Measurements from ENCODE around the gene KDM3B.
"Not testable (repeated sequence)": the region's sequence is repeated elsewhere in the genome, so short reads cannot be mapped to it uniquely, and the experiment has no call there.

The KDM3B gene

GRCh38 chr5:138467711-138468132 lies 115.2 kb downstream of the KDM3B start:
- no peak overlapping the region for H3K27ac ChIP-seq (ENCODE audit: low read length)
- peaks cover 2% of the 10 kb centered on the region for H3K4me1 ChIP-seq (ENCODE audit: control insufficient read depth, insufficient read depth, low read length)
- no peak for DNase-seq (ENCODE audit: low read depth, low spot score)
- H3K27me3 ChIP-seq (ENCODE audit: control insufficient read depth, insufficient read depth, low read length), result peaks cover 2% of the 10 kb centered on the region; the same call in 1 of the 2 replicates
- no peaks in the 10 kb centered on the region for H3K9me3 ChIP-seq (ENCODE audit: control insufficient read depth, insufficient read depth, low read length)
- no peak overlapping the region for H3K4me3 ChIP-seq (ENCODE audit: low read length)
- H3K36me3 ChIP-seq (ENCODE audit: control insufficient read depth, insufficient read depth, low read length), result peaks cover 11% of the 10 kb centered on the region; the same call in 1 of the 2 replicates
- no CpG with 5 or more reads among the region's 14 CpGs for WGBS (ENCODE audit: insufficient coverage, insufficient read length)

GRCh38 chr5:138468133-138468965 lies 115.9 kb downstream of the KDM3B start:
- peaks cover 11% of the 10 kb centered on the region; the same call in 1 of the 2 replicates for H3K36me3 ChIP-seq (ENCODE audit: control insufficient read depth, insufficient read depth, low read length)
- H3K27ac ChIP-seq (ENCODE audit: low read length), result no peak overlapping the region
- DNase-seq (ENCODE audit: low read depth, low spot score), result no peak
- H3K9me3 ChIP-seq (ENCODE audit: control insufficient read depth, insufficient read depth, low read length), result no peaks in the 10 kb centered on the region
- peaks cover 2% of the 10 kb centered on the region; the same call in 1 of the 2 replicates for H3K27me3 ChIP-seq (ENCODE audit: control insufficient read depth, insufficient read depth, low read length)
- H3K4me3 ChIP-seq (ENCODE audit: low read length), result no peak overlapping the region
- WGBS (ENCODE audit: insufficient coverage, insufficient read length), result no CpG with 5 or more reads among the region's 7 CpGs
- H3K4me1 ChIP-seq (ENCODE audit: control insufficient read depth, insufficient read depth, low read length), result peaks cover 2% of the 10 kb centered on the region

- Histone ChIP-seq H3K27ac (ENCODE audit: low read length) (no peak overlapping the region), H3K27me3 (ENCODE audit: control insufficient read depth, insufficient read depth, low read length) (peaks cover 2% of the 10 kb centered on the region; the same call in 1 of the 2 replicates), H3K4me3 (ENCODE audit: low read length) (no peak overlapping the region), H3K36me3 (ENCODE audit: control insufficient read depth, insufficient read depth, low read length) (peaks cover 11% of the 10 kb centered on the region; the same call in 1 of the 2 replicates), H3K9me3 (ENCODE audit: control insufficient read depth, insufficient read depth, low read length) (no peaks in the 10 kb centered on the region), H3K4me1 (ENCODE audit: control insufficient read depth, insufficient read depth, low read length) (peaks cover 2% of the 10 kb centered on the region)
- DNase-seq (ENCODE audit: low read depth, low spot score), result no peak
- 100% methylated on average over 2 of the region's 8 CpGs for WGBS (ENCODE audit: insufficient coverage, insufficient read length)
Observed at GRCh38 chr5:138468966-138469539, 116.6 kb downstream of the KDM3B start.

GRCh38 chr5:138469540-138470321 lies 117.2 kb downstream of the KDM3B start:
- peaks cover 2% of the 10 kb centered on the region; the same call in 1 of the 2 replicates for H3K27me3 ChIP-seq (ENCODE audit: control insufficient read depth, insufficient read depth, low read length)
- no CpG with 5 or more reads among the region's 8 CpGs for WGBS (ENCODE audit: insufficient coverage, insufficient read length)
- H3K36me3 ChIP-seq (ENCODE audit: control insufficient read depth, insufficient read depth, low read length), result peaks cover 11% of the 10 kb centered on the region; the same call in 1 of the 2 replicates
- H3K27ac ChIP-seq (ENCODE audit: low read length), result no peak overlapping the region
- DNase-seq (ENCODE audit: low read depth, low spot score), result no peak
- no peaks in the 10 kb centered on the region for H3K9me3 ChIP-seq (ENCODE audit: control insufficient read depth, insufficient read depth, low read length)
- H3K4me1 ChIP-seq (ENCODE audit: control insufficient read depth, insufficient read depth, low read length), result peaks cover 2% of the 10 kb centered on the region
- no peak overlapping the region for H3K4me3 ChIP-seq (ENCODE audit: low read length)

GRCh38 chr5:138470322-138471051 lies 118.0 kb downstream of the KDM3B start:
- H3K4me1 ChIP-seq (ENCODE audit: control insufficient read depth, insufficient read depth, low read length), result peaks cover 2% of the 10 kb centered on the region
- no peak overlapping the region for H3K27ac ChIP-seq (ENCODE audit: low read length)
- no peak overlapping the region for H3K4me3 ChIP-seq (ENCODE audit: low read length)
- H3K27me3 ChIP-seq (ENCODE audit: control insufficient read depth, insufficient read depth, low read length), result peaks cover 2% of the 10 kb centered on the region; the same call in 1 of the 2 replicates
- no peak for DNase-seq (ENCODE audit: low read depth, low spot score)
- WGBS (ENCODE audit: insufficient coverage, insufficient read length), result no CpG with 5 or more reads among the region's 3 CpGs
- peaks cover 11% of the 10 kb centered on the region; the same call in 1 of the 2 replicates for H3K36me3 ChIP-seq (ENCODE audit: control insufficient read depth, insufficient read depth, low read length)
- no peaks in the 10 kb centered on the region for H3K9me3 ChIP-seq (ENCODE audit: control insufficient read depth, insufficient read depth, low read length)

- no peak for DNase-seq (ENCODE audit: low read depth, low spot score)
- Histone ChIP-seq H3K4me1 (ENCODE audit: control insufficient read depth, insufficient read depth, low read length) (peaks cover 2% of the 10 kb centered on the region), H3K27me3 (ENCODE audit: control insufficient read depth, insufficient read depth, low read length) (peaks cover 2% of the 10 kb centered on the region; the same call in 1 of the 2 replicates), H3K4me3 (ENCODE audit: low read length) (no peak overlapping the region), H3K9me3 (ENCODE audit: control insufficient read depth, insufficient read depth, low read length) (no peaks in the 10 kb centered on the region), H3K36me3 (ENCODE audit: control insufficient read depth, insufficient read depth, low read length) (peaks cover 11% of the 10 kb centered on the region; the same call in 1 of the 2 replicates), H3K27ac (ENCODE audit: low read length) (no peak overlapping the region)
- whole genome bisulfite sequencing (ENCODE audit: insufficient coverage, insufficient read length), result no CpG with 5 or more reads among the region's 2 CpGs
Observed at GRCh38 chr5:138471052-138471361, 118.5 kb downstream of the KDM3B start.

GRCh38 chr5:138472353-138472752 lies 119.9 kb downstream of the KDM3B start:
- WGBS (ENCODE audit: insufficient coverage, insufficient read length), result no CpG with 5 or more reads among the region's 6 CpGs
- Histone ChIP-seq H3K27me3 (ENCODE audit: control insufficient read depth, insufficient read depth, low read length) (no peaks in the 10 kb centered on the region), H3K36me3 (ENCODE audit: control insufficient read depth, insufficient read depth, low read length) (peaks cover 5% of the 10 kb centered on the region; the same call in 1 of the 2 replicates), H3K27ac (ENCODE audit: low read length) (no peak overlapping the region), H3K9me3 (ENCODE audit: control insufficient read depth, insufficient read depth, low read length) (no peaks in the 10 kb centered on the region), H3K4me1 (ENCODE audit: control insufficient read depth, insufficient read depth, low read length) (peaks cover 2% of the 10 kb centered on the region; the same call in 1 of the 2 replicates), H3K4me3 (ENCODE audit: low read length) (no peak overlapping the region)
- no peak for DNase-seq (ENCODE audit: low read depth, low spot score)

- H3K27ac ChIP-seq (ENCODE audit: low read length); DNase-seq (ENCODE audit: low read depth, low spot score); H3K36me3 ChIP-seq (ENCODE audit: control insufficient read depth, insufficient read depth, low read length); H3K4me1 ChIP-seq (ENCODE audit: control insufficient read depth, insufficient read depth, low read length); H3K27me3 ChIP-seq (ENCODE audit: control insufficient read depth, insufficient read depth, low read length); H3K4me3 ChIP-seq (ENCODE audit: low read length); H3K9me3 ChIP-seq (ENCODE audit: control insufficient read depth, insufficient read depth, low read length): not testable (repeated sequence)
- no CpG with 5 or more reads among the region's 5 CpGs for WGBS (ENCODE audit: insufficient coverage, insufficient read length)
Observed at GRCh38 chr5:138473151-138473550, 120.7 kb downstream of the KDM3B start.

- H3K4me3 ChIP-seq (ENCODE audit: low read length), result no peak overlapping the region
- no CpG with 5 or more reads among the region's 7 CpGs for WGBS (ENCODE audit: insufficient coverage, insufficient read length)
- no peak overlapping the region for H3K27ac ChIP-seq (ENCODE audit: low read length)
- no peaks in the 10 kb centered on the region for H3K27me3 ChIP-seq (ENCODE audit: control insufficient read depth, insufficient read depth, low read length)
- H3K4me1 ChIP-seq (ENCODE audit: control insufficient read depth, insufficient read depth, low read length), result peaks cover 2% of the 10 kb centered on the region; the same call in 1 of the 2 replicates
- H3K9me3 ChIP-seq (ENCODE audit: control insufficient read depth, insufficient read depth, low read length), result no peaks in the 10 kb centered on the region
- no peak for DNase-seq (ENCODE audit: low read depth, low spot score)
- H3K36me3 ChIP-seq (ENCODE audit: control insufficient read depth, insufficient read depth, low read length), result no peaks in the 10 kb centered on the region
Observed at GRCh38 chr5:138476918-138477317, 124.4 kb downstream of the KDM3B start.

- Histone ChIP-seq H3K9me3 (ENCODE audit: control insufficient read depth, insufficient read depth, low read length) (no peaks in the 10 kb centered on the region), H3K27ac (ENCODE audit: low read length) (no peak overlapping the region), H3K27me3 (ENCODE audit: control insufficient read depth, insufficient read depth, low read length) (no peaks in the 10 kb centered on the region), H3K4me3 (ENCODE audit: low read length) (no peak overlapping the region), H3K4me1 (ENCODE audit: control insufficient read depth, insufficient read depth, low read length) (no peaks in the 10 kb centered on the region), H3K36me3 (ENCODE audit: control insufficient read depth, insufficient read depth, low read length) (no peaks in the 10 kb centered on the region)
- no CpG with 5 or more reads among the region's 4 CpGs for WGBS (ENCODE audit: insufficient coverage, insufficient read length)
- no peak for DNase-seq (ENCODE audit: low read depth, low spot score)
Observed at GRCh38 chr5:138482638-138483037, 130.2 kb downstream of the KDM3B start.
